ENCODE measurements around the gene ZBTB18.
"Not testable (repeated sequence)": the region's sequence is repeated elsewhere in the genome, so short reads cannot be mapped to it uniquely, and the experiment has no call there.

ZBTB18 gene

DNA sequence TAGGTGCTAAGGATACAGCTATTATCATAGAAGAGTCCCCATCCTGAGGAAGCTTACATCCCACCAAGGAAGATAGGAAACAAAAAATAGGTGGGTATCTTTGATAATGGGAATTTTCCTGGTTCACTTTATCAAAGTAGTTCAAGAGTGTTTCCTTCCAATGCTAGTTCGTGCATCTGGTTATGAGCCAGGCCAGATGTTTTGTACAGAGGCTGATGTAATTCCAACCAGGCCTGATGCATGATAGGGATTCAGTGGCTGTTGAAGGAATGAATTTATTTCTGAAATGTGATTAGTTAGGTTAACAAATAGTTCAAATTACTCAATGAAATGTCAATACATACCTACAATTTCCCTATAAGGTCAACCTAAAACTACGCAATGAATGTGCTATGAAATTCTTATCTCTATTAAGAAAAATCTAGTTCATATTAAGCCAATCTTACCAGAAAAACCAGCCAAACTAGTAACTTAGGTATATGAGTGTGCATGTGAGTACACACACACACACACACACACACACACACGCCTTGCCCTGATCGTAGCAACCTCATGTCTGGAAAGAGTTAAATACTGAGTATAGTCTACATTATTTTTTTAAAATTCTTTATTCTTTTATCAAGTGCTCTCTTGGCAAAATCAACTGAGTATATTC is 9.5 kb upstream of the ZBTB18 start:
- no peak for DNase-seq

DNA sequence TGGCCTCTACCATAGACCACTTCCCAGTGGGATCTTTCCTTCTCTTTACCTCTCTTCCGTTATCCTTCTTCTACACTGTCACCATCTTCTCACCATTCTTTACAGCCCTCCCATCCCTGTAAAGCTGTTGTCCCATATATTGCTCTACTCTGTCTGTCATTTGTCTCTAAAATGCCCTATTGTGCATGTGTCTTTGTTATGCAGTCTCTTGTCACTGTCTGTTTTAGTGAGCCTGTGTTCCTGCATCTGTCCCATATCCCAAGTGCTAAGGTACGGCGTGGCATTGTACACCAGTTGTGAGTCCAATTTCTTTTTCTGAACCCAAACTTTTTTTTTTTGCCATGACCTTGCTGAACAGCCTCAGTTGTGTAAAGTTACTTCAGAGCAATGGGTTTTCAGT is 8.8 kb upstream of the ZBTB18 start:
- DNase-seq, result no peak

DNA sequence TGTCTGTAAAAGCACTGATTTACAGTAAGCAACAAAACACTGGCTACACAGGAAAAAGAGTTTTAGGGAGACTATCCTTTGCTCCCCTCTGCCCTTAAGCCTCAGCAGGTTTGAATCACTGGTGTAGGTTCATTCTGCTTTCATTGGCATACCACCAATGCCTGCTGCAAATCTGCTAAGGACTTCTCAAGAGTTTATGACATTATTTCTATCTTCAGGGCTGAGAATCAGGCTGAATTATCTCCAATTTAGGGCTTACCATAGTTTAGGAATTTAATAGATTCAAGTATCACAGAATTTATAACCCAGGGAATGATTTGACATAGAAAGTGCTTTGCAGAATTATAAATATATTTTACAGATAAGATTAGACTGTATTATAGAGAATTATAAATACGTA is 6.7 kb upstream of the ZBTB18 start:
- no peak for DNase-seq

DNA sequence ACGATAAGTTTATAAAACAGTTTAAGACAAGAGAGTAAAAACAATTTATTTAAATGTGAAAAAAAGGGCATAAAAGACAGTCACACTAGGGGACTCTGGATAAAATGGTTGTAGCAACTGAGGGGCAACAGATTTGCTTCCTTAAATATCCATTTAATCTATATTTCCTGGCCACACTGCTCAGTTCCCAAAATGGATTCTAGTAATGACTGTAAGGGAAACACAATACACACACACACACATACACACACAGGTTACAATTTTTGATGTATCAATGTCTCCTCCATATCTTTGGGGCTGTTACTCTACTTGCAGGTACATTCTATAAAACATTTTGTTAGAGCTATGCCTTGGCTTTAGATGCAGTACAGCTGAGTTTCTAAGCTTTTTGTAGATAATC is 4.8 kb upstream of the ZBTB18 start:
- DNase-seq, result not testable (repeated sequence)

DNA sequence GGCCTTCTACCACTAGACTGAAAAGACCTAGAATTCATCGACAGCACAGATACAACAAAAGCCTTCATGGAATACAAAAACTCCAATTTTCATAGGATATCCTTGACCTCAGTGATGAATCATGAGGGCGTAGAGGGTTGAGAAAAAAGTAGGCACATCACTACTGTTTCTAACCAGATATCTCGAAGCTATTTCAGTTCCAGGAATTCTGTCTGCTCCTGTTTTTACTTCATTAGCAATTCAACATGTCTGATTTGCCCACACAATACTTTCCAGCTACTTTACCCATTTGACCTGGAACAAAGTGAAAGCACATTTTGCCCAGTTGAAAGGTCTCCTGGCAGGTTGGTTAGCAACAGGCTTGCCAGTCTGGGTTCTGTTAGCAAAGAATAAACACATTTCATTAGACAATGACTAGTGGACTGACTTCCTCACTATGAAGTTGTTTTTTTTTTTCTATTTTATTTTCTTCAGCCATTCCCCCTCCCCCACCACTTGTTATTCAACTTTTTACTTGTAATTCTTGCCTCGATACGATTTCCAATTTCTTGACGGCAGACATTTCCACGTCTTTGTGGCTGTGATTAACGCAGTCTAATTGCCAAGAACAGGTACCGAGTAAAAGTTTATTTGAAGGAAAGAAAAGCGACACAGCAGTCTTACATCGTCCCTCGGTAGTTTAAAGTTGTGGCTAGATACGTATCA is 4.0 kb upstream of the ZBTB18 start:
- DNase-seq, result peak in 1 of 56 donors; percentile 28

DNA sequence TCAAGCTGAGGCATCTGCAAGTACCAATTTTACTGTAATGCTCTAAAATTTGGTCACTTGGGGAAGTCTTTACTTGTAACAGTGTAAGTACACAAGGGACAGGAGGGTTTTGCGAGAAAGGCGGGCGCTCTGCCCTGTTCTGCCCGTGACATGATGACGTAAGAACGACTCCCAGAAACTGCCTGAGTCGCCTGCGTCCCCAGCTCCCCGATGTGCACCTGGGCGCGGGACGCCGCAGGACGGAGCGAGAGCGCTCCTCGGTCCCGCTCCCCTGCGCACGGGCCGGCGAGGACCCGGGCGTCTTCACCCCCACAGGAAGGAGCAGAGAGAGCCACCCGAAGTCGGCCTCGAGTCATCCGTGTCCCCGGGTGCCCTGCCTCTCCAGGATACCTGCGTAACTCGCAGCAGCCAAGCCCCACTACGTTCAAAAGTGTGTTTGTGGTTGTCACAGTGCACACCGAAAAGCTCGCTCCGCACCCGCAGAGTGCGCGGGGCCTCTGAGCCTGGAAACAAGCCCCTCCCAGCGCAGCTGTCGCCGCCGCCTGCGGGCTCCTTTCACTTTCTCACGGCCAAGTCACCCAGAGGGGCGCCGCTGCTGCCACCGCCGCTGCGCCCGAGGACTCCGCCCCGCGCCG is 3.3 kb upstream of the ZBTB18 start:
- peak in 38 of 56 donors; percentile 29 to 87 (median 71) for DNase-seq

DNA sequence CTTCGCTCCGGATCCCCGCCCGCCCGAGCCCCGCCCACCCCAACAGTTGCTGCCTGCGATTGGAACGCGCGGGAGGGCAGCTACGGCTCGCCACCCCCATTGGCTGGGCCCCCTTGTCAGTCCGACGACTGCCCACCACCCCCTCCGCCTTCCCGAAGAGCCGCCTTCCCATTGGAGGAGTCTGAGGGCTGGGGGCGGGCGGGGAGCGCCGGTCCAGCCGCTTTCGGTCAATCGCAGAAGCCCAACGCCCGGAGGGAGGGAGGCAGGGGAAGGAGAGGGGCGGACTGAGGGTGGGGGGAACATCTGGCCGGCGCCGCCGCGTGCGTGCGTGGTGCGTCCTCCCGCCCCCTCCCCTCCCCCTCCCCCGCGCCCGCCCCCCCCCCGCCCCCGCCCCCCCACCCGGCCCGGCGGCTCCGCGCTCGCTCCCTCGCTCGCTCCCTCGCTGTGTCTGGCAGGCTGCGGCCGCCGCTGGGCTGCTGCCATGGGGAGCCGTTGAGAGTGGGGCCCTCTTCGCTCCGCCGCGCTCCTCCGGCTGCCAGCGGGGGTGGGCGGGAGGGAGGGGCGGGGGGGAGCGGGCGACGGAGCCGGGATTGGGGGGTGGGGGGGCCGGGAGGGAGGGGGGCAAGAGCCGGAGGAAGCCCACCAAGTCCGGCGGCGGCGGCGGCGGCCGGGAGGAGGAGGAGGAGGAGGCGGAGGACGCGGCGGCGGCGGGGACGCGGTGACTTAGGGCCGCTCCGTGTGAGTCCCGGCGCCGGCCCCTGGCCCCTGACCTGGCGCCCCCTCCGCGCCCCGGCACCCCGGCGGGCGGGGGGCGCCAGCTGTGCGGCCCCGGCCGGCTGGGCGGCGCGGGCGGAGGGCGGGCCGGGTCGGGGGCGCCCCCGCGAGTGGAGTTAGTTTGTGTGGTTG is 2.6 kb upstream of the ZBTB18 start:
- DNase-seq, result peak; percentile 79 to 100 (median 99)

DNA sequence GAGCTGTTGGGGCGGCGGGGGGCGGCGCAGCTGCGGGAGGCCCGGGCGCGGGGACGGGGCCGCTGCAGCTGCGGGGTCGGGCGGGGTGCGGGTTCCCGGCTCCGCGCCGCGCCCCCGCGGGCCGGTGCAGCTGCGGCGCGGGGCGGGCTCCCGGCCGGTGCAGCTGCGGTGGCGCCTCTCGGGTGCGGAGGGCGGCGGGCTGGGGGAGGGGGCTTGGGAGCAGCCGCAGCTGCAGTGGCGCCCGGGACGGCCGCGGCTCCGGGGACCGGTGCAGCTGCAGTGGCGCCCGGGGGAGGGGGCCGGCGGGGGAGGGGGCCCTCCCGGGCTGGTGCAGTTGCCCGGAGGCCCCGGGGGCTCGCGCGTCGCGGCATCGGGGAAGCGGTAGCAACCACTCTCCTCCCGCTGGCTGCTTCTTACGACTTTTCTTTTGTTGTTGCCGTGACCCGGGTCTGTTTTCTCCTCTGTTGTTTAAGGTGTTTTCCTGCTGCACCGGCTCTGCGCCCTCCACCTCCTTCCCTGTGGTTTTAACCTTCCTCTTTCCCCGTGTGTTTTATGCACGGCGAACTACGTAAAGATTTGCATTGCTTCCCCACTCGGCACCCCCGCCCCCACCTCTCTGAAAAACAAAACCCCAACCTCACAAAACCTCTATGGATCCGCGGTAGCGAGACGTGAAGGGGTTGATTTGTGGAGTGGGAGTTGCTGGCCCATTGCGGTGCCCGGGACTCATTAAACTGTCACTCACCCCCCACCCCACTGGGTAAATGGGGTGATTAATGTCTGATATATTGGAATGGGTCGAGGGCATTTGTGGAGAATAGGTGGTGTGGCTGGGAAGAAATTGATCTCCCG is 1.7 kb upstream of the ZBTB18 start:
- DNase-seq, result peak in 34 of 56 donors; percentile 32 to 83 (median 62)

DNA sequence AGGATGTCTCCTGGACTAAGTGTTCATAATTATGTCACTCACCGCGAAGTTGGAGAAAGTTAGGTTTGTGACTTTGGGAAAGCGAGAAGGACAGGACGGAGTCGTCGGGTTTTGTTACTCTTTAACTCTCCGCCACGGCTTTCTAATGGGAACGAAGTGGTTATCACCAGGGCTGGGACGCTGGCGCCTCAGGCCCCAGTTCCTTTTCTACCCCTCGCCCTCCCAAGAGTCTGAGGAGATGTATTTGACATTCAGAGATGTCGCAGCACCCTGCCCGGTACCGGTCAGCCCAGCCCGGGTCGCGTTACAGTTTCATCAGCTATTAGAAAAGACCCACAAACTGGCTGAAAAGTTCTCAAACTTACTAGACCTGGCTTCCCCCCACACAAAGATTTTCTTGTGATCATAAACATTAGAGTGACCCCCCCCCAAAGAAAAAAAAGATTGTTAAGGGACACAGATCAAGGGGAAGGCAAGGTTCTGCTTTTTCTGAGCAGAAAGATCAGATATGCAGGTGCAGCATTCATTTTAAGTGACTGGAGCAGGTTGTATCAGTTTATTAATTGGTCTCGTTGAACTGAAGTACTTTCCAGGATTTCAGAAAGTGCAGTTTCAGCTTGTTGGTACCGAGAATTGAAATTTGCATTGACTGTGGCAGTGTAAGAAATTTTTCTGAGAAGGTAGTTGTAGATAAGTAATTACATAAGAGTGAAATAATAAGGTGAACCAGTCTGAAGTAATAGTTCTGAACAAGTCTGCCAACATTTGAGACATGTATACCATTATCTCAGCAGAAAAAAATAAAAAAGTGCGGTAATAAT is 859 bp upstream of the ZBTB18 start:
- peak in 7 of 56 donors; percentile 22 to 60 (median 48) for DNase-seq

DNA sequence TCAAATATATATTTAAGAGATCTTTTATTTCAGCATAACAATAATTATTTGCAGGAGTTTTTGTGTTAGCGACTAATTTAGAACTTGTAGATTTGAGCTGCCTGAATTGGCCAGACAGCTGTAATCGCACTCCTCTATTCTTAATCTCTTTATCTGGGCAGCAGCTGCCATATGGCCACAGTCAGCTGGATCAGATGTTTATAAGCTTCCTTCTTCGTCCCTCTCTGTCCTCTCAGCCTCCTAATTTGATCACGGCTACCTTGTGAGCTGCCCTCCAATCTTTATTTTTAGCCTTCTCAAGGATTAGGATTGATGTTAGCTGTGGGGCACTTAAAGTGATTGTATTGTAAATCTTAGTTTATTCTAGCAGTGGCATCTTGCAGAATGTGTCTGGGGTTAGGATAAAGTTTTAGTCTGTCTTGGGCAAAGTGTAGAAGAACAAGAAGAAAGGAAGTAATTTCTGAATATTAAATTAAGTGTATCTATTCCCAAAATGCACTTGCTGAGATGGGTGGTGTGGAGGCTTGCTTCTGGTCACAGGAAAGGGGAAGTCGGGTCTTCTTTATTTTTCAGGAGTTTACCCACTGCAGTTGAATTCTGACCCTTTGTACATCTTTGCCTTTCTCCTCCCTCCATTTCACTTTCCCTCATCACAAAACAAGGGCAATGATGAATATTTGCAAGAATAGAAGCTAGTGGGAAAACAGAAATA is 1.1 kb downstream of the ZBTB18 start:
- DNase-seq, result peak in 1 of 56 donors; percentile 13

DNA sequence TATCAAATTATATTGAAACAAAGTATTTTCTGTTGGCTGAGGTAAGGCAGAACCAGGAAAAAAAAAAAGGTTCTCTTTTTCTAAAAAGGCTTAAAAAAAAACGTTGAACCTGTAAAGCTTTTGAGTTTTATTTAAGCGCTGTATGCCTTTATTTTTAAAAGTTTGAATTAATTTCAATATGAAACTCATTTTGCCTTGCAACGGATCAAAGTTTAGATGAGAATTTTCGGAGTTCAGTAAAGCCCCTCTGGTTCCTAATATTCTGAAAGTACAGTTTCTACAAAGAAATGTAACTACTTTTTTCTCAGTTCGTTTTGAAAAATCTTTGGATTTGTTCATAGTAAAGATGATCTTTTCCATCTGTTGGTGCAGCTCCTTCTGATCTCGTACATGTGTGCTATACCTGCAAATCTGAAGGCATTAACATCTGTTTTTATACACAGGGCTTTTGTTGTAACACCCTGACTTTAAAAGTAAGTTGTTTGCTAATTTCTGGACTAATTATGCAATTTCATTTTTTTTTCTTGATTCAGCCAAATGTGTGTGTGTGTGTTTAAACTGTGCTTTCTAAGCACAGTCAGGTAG is 1.7 kb downstream of the ZBTB18 start:
- DNase-seq, result no peak

DNA sequence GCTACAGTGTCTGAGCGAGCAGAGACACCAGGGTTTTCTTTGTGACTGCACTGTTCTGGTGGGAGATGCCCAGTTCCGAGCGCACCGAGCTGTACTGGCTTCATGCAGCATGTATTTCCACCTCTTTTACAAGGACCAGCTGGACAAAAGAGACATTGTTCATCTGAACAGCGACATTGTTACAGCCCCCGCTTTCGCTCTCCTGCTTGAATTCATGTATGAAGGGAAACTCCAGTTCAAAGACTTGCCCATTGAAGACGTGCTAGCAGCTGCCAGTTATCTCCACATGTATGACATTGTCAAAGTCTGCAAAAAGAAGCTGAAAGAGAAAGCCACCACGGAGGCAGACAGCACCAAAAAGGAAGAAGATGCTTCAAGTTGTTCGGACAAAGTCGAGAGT is 2.7 kb downstream of the ZBTB18 start:
- peak in 42 of 56 donors; percentile 29 to 84 (median 55) for DNase-seq

DNA sequence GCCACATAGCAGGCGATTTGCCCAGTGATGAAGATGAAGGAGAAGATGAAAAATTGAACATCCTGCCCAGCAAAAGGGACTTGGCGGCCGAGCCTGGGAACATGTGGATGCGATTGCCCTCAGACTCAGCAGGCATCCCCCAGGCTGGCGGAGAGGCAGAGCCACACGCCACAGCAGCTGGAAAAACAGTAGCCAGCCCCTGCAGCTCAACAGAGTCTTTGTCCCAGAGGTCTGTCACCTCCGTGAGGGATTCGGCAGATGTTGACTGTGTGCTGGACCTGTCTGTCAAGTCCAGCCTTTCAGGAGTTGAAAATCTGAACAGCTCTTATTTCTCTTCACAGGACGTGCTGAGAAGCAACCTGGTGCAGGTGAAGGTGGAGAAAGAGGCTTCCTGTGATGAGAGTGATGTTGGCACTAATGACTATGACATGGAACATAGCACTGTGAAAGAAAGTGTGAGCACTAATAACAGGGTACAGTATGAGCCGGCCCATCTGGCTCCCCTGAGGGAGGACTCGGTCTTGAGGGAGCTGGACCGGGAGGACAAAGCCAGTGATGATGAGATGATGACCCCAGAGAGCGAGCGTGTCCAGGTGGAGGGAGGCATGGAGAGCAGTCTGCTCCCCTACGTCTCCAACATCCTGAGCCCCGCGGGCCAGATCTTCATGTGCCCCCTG is 3.3 kb downstream of the ZBTB18 start:
- DNase-seq, result peak in 19 of 56 donors; percentile 17 to 76 (median 50)

DNA sequence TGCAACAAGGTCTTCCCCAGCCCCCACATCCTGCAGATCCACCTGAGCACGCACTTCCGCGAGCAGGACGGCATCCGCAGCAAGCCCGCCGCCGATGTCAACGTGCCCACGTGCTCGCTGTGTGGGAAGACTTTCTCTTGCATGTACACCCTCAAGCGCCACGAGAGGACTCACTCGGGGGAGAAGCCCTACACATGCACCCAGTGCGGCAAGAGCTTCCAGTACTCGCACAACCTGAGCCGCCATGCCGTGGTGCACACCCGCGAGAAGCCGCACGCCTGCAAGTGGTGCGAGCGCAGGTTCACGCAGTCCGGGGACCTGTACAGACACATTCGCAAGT is 3.8 kb downstream of the ZBTB18 start:
- peak in 5 of 56 donors; percentile 22 to 45 (median 25) for DNase-seq

DNA sequence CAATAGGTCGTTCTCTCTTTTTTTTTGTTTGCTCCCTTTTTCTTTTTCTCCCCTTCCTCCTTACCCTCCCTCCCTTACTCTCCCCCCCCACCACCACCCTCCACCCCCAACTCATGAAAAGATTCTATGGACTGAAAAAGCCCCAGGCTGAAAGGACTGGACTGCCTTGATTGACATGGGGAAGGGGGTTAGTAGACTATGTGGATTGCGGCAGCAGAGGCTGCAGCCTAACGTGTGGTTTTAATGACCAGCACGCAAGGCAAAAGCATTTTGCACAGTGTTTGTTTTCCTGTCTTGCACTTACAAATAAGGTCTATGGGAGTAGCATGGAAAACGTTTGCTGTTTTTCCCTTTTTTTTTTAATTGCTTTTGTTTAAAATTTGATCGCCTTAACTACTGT is 5.5 kb downstream of the ZBTB18 start:
- no peak for DNase-seq

DNA sequence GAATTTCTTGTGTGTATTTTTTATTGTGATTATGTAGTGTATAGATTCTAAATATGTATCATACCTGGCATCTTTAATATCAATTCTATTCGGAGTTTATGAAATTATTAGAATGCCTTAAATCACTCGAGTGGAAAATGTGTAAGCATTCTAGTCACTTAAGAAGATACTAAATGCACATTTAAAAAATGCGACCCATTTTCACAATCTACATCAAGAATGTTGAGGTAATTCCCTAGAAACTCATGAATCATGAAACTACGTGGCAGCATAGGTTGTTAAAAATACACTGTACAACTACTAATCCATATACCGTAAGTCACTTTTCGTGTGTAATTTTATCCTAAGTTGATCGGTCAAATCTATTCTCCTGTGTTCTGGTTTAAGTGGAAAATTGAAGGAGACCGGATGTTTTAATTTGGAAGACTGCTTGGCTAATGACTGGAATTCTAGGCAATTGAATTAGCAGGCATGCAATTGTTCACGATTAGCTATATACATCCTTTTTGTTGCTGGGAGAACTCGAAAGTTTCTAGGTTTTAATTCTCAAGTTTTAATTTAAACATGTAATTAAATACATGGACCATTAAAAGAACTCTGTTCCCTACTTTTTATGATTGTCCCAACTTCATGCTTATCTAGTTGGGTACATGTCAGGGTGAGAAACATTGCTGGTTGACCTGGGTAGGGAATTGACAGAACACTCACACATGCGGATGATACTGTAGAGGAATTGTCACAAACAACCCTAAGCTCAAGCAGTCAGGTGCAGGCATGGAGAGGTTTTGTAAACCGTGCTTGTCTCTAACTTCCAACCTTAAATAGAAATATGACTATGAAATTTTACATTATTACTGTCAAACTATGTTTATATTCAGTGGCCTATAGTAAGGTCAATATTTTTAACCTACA is 6.6 kb downstream of the ZBTB18 start:
- no peak for DNase-seq

DNA sequence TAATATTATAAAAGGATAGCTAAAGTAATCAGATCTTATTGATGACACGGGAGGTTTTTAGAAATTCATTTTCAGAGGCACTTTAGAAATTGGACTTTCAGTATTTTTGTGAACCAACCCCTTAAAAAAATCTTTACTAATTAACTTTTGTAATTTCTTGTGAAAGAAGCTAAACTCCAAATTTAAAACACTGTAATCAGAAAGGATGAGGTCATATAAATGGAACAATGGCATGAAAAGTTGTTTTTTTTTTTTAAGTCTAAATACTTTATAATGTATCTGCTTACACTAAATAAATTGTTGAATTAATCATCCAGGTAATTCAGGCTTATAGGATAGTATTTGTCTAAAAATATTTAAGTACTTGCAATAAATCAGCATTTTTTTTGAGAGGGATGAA is 9.0 kb downstream of the ZBTB18 start:
- no peak for DNase-seq

Measured in amygdala (tissue), 56 donors.